Fibroblast of lung (primary cell): ENCODE results near the gene SLIT1. TPM values are rescaled to one million over a fixed set of nuclear protein-coding genes. Genes with fewer than 3 reads are reported as not detected.

Experiments
- DNase-seq, 2 donors: peaks; one replicate each; pipeline versions ENCODE4 v3.0.0 to v3.0.0-alpha.2; 2010; ENCODE audit warnings: low read depth in 2 of 2
- H2AFZ ChIP-seq: 2 replicates; pipeline ENCODE4 v1.5.1; 2012; ENCODE audit warnings: low read length, control low read depth, inconsistent platforms
- H3K27ac ChIP-seq: 2 replicates; pipeline ENCODE4 v1.5.1; 2011; ENCODE audit warnings: low read length, control low read depth; ENCODE audit not compliant: insufficient read depth
- H3K27me3 ChIP-seq: 2 replicates; pipeline ENCODE4 v1.5.1; 2011; ENCODE audit warnings: mild to moderate bottlenecking, low read length; ENCODE audit not compliant: control insufficient read depth, insufficient read depth
- H3K36me3 ChIP-seq: 2 replicates; pipeline ENCODE4 v1.5.1; 2011; ENCODE audit warnings: low read length; ENCODE audit not compliant: control insufficient read depth, insufficient read depth
- H3K4me1 ChIP-seq: 2 replicates; pipeline ENCODE4 v1.5.1; 2011; ENCODE audit warnings: low read length; ENCODE audit not compliant: control insufficient read depth, insufficient read depth; ENCODE audit errors: extremely low read depth
- H3K4me2 ChIP-seq: 2 replicates; pipeline ENCODE4 v1.5.1; 2011; ENCODE audit warnings: low read length, control low read depth; ENCODE audit not compliant: insufficient read depth; ENCODE audit errors: extremely low read depth
- H3K4me3 ChIP-seq, 4 experiments: fragments of 200-600 bp in 1 of 4; sonication (generic) in 1 of 4; replicated peaks in 1 of 4; 2 replicates each; pipeline ENCODE4 v1.5.1; 2011 to 2016; ENCODE audit warnings: low read length in 4 of 4, low read depth in 3 of 4, mild to moderate bottlenecking in 3 of 4, control low read depth in 2 of 4, inconsistent platforms in 1 of 4, mixed read lengths in 1 of 4; ENCODE audit not compliant: insufficient read depth in 1 of 4; ENCODE audit errors: control extremely low read depth in 1 of 4
- H3K79me2 ChIP-seq: 2 replicates; pipeline ENCODE4 v1.5.1; 2012; ENCODE audit warnings: mild to moderate bottlenecking, low read length, inconsistent platforms; ENCODE audit not compliant: control insufficient read depth, insufficient read depth
- H3K9ac ChIP-seq: 2 replicates; pipeline ENCODE4 v1.5.1; 2011; ENCODE audit warnings: mild to moderate bottlenecking, low read length, control low read depth; ENCODE audit not compliant: insufficient read depth
- H3K9me3 ChIP-seq: 2 replicates; pipeline ENCODE4 v1.5.1; 2012; ENCODE audit warnings: low read depth, low read length; ENCODE audit not compliant: control insufficient read depth, insufficient read depth
- H4K20me1 ChIP-seq: 2 replicates; pipeline ENCODE4 v1.5.1; 2011; ENCODE audit warnings: low read length; ENCODE audit not compliant: control insufficient read depth, insufficient read depth; ENCODE audit errors: extremely low read depth
- CTCF ChIP-seq, 2 donors: IDR thresholded peaks in 1 of 2; conservative IDR thresholded peaks in 1 of 2; 1 replicate in 1 of 2; 2 replicates in 1 of 2; pipeline ENCODE4 v1.5.1; 2011 to 2012; ENCODE audit warnings: low read length in 2 of 2, control low read depth in 1 of 2, inconsistent platforms in 1 of 2, low read depth in 1 of 2, mild to moderate bottlenecking in 1 of 2
- EZH2 ChIP-seq: IDR thresholded peaks from 2 replicates; pipeline ENCODE4 v1.5.1; 2012; ENCODE audit warnings: low read length, control low read depth, mild to moderate bottlenecking; ENCODE audit errors: missing control alignments
- polyA plus RNA-seq, 2 donors: library from polyadenylated mRNA; depleted of rRNA in 1 of 2; stranded (reverse) in 1 of 2; unstranded in 1 of 2; fragments of >200 nt; gene quantifications; 2 replicates each; pipeline ENCODE4 v1.2.1, GENCODE V29; 2011 to 2012; ENCODE audit warnings: missing spikeins in 1 of 2
- total RNA-seq: library from RNA; depleted of rRNA; stranded (reverse); fragments of >200 nt; gene quantifications from 2 replicates; pipeline ENCODE4 v1.2.1, GENCODE V29; 2014

SLIT1 gene
- total and polyA plus RNA-seq, 2 donors (not counting 1 experiment from before 2014, with no cell fraction given), result 0.02 to 0.17 TPM

DNA sequence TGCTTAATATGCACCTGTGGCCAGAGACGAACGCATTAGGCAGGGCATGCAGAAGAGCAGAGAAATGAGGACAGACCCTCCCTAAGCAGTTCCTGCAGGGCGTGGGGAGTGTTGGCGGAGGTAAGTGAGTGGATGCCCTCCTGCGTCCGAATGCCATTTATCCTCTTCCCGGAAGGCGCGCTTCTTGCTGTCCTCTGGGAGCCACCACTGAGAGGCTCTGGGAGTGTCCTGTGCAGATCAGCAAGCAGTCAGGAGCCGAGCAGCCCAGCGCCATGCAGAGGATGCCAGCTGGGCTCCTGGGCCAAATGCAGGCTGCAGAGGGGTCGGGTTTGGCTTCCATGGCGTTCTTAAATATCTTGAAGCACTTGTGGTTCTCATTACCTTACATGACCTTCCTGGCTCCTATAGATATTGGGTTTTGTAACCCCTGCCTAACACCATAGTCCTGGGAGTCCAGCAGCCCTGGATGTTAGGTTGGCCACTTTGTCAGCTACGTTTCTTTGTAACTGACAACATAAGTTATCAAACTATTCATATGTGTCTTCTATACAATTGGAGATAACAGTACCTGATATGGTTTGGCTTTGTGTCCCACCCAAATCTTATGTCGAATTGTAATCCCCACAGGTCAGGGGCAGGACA is 30.0 kb upstream of the SLIT1 start:
- TF ChIP-seq CTCF (conservative IDR thresholded peaks at IDR 0.05 in 1 of 2, IDR thresholded peaks at IDR 0.05 in 1 of 2; ENCODE audit: low read depth in 1 of 2, low read length in 2 of 2), result no peak
- no peak for TF ChIP-seq EZH2
- Histone ChIP-seq H2AFZ (no peak overlapping the region), H3K36me3 (no peaks in the 10 kb centered on the region), H4K20me1 (no peaks in the 10 kb centered on the region), H3K79me2 (no peaks in the 10 kb centered on the region), H3K4me3 (no peak overlapping the region), H3K4me1 (peaks cover 3% of the 10 kb centered on the region), H3K4me2 (no peak overlapping the region), H3K27me3 (no peaks in the 10 kb centered on the region), H3K27ac (no peak overlapping the region), H3K9me3 (no peaks in the 10 kb centered on the region), H3K9ac (no peak overlapping the region)
- no peak for DNase-seq

GRCh38 chr10:97213431-97213830 is 27.7 kb upstream of the SLIT1 start:
- TF ChIP-seq CTCF (conservative IDR thresholded peaks at IDR 0.05 in 1 of 2, IDR thresholded peaks at IDR 0.05 in 1 of 2; ENCODE audit: low read depth in 1 of 2, low read length in 2 of 2), result no peak
- no peak for TF ChIP-seq EZH2
- Histone ChIP-seq H3K36me3 (no peaks in the 10 kb centered on the region), H3K4me3 (no peak overlapping the region), H2AFZ (no peak overlapping the region), H4K20me1 (no peaks in the 10 kb centered on the region), H3K9me3 (no peaks in the 10 kb centered on the region), H3K4me2 (no peak overlapping the region), H3K4me1 (peaks cover under 1% of the 10 kb centered on the region), H3K9ac (no peak overlapping the region), H3K27ac (no peak overlapping the region), H3K27me3 (no peaks in the 10 kb centered on the region), H3K79me2 (no peaks in the 10 kb centered on the region)
- DNase-seq, result no peak

GRCh38 chr10:97211229-97211628 is 25.5 kb upstream of the SLIT1 start:
- no peak overlapping the region for H3K27ac ChIP-seq
- no peak overlapping the region for H2AFZ ChIP-seq
- no peaks in the 10 kb centered on the region for H3K79me2 ChIP-seq
- H3K36me3 ChIP-seq, result no peaks in the 10 kb centered on the region
- H4K20me1 ChIP-seq, result no peaks in the 10 kb centered on the region
- TF ChIP-seq EZH2, result no peak
- no peak overlapping the region for H3K4me2 ChIP-seq
- no peaks in the 10 kb centered on the region for H3K9me3 ChIP-seq
- no peak for DNase-seq
- H3K4me3 ChIP-seq, result no peak overlapping the region
- H3K27me3 ChIP-seq, result no peaks in the 10 kb centered on the region
- no peaks in the 10 kb centered on the region for H3K4me1 ChIP-seq
- no peak overlapping the region for H3K9ac ChIP-seq
